Stimulated activated CD4-positive, alpha-beta T cell treated with anti-CD3 and anti-CD28 coated beads, Interleukin-12 subunit alpha, Interleukin-12 subunit beta, amount 100 ng/mL, for 4 hours (primary cell): Measurements from ENCODE around the gene CATSPERB.
"Not testable (repeated sequence)": the region's sequence is repeated elsewhere in the genome, so short reads cannot be mapped to it uniquely, and the experiment has no call there.

Experiments used
- DNase-seq: peaks from one replicate; pipeline ENCODE4 v3.0.0-alpha.2; 2020

Gene CATSPERB

GRCh38 chr14:91731018-91731417 is 868 bp downstream of the CATSPERB start:
- DNase-seq, result no peak

GRCh38 chr14:91729756-91730155 is 2.1 kb downstream of the CATSPERB start:
- no peak for DNase-seq

GRCh38 chr14:91728616-91729183 is 3.2 kb downstream of the CATSPERB start:
- DNase-seq, result no peak

- DNase-seq, result no peak
These were observed 4.8 kb downstream of the CATSPERB start for GRCh38 chr14:91727121-91727520.

GRCh38 chr14:91723501-91723900 is 8.4 kb downstream of the CATSPERB start:
- DNase-seq, result no peak

GRCh38 chr14:91722386-91722785 is 9.5 kb downstream of the CATSPERB start:
- no peak for DNase-seq

- no peak for DNase-seq
These were observed 12.0 kb downstream of the CATSPERB start for GRCh38 chr14:91719839-91720238.

GRCh38 chr14:91716999-91717398 is 14.9 kb downstream of the CATSPERB start:
- DNase-seq, result no peak

- DNase-seq, result no peak
These were observed 17.1 kb downstream of the CATSPERB start for GRCh38 chr14:91714805-91715204.

- DNase-seq, result no peak
These were observed 23.1 kb downstream of the CATSPERB start for GRCh38 chr14:91708795-91709194.

GRCh38 chr14:91706996-91707395 is 24.9 kb downstream of the CATSPERB start:
- no peak for DNase-seq

GRCh38 chr14:91694643-91695042 is 37.2 kb downstream of the CATSPERB start:
- no peak for DNase-seq

GRCh38 chr14:91693346-91693745 is 38.5 kb downstream of the CATSPERB start:
- DNase-seq, result no peak

- DNase-seq, result no peak
These were observed 39.8 kb downstream of the CATSPERB start for GRCh38 chr14:91692075-91692474.

- DNase-seq, result no peak
These were observed 42.3 kb downstream of the CATSPERB start for GRCh38 chr14:91689608-91690007.

- DNase-seq, result not testable (repeated sequence)
These were observed 44.5 kb downstream of the CATSPERB start for GRCh38 chr14:91687436-91687835.

- DNase-seq, result no peak
These were observed 46.3 kb downstream of the CATSPERB start for GRCh38 chr14:91685600-91685999.

GRCh38 chr14:91681893-91682563 is 49.9 kb downstream of the CATSPERB start:
- no peak for DNase-seq

GRCh38 chr14:91681118-91681517 is 50.8 kb downstream of the CATSPERB start:
- DNase-seq, result no peak

- DNase-seq, result no peak
These were observed 52.6 kb downstream of the CATSPERB start for GRCh38 chr14:91679273-91679672.

GRCh38 chr14:91677687-91678086 is 54.2 kb downstream of the CATSPERB start:
- DNase-seq, result not testable (repeated sequence)

GRCh38 chr14:91674911-91675310 is 57.0 kb downstream of the CATSPERB start:
- no peak for DNase-seq

GRCh38 chr14:91669867-91670266 is 62.0 kb downstream of the CATSPERB start:
- DNase-seq, result no peak

- not testable (repeated sequence) for DNase-seq
These were observed 64.8 kb downstream of the CATSPERB start for GRCh38 chr14:91667101-91667500.

- DNase-seq, result no peak
These were observed 71.1 kb downstream of the CATSPERB start for GRCh38 chr14:91660790-91661189.
